SH-SY5Y (cell line): ENCODE results near the gene WIZ.

ENCODE experiments used
- GATA2 ChIP-seq: IDR thresholded peaks from 2 replicates; pipeline ENCODE4 v1.6.1; 2011; ENCODE audit warnings: mild to moderate bottlenecking, low read depth, low read length
- GATA3 ChIP-seq: IDR thresholded peaks from 2 replicates; pipeline ENCODE4 v1.6.1; 2011; ENCODE audit warnings: low read depth, mild to moderate bottlenecking, low read length, moderate library complexity

Gene WIZ

GRCh38 chr19:15453091-15453578 lies 3.4 kb upstream of the WIZ start:
- TF ChIP-seq GATA3 (no peak), GATA2 (no peak)

DNA sequence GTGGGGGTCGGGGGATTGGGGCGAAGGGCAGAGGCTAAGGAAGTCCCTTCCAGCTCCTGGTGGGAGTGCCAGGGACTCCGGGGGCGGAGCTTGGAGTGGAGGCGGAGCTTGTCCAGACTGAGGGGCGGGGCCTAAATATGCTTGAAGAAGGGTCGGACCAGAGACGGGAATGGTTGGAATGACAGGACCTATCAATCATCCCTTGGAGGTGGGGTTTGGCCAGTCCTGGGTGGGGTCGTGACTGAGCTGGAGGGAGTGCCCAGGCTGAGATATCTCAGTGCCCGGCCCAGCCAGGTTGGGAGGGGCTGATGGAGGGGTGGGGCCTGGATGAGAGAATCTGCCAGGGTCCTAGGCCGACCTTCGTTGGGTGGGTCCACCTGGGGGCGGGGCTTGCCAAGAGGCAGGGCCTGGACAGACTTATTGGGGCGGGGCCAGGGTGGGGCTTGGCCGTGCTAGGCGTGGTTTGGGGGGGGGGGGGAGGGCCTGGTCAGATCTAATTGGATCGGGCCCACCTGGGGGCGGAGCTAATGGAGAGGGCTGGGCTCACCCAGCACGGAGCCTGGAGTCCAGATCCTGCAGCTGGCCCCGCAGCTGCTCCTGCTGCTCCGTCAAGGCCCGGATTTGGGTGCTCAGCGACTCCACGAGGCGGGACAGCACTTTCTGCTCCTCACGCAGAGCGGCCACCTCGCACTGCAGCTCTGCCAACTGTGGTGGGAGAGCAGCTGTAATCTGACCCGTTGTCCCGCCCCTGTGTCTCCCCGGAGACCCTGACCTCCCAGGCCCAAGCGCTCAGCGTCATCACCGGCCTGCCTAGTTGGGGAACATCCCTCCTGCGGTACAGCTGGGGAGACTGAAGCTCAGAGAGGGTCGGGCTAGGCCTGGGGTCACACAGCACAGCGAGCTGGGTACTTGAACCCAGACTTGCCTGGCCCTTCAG lies 2.6 kb upstream of the WIZ start:
- TF ChIP-seq GATA3 (no peak), GATA2 (no peak)

- no peak for TF ChIP-seq GATA3
- TF ChIP-seq GATA2, result no peak
Measured at GRCh38 chr19:15450528-15450890, 753 bp upstream of the WIZ start.

GRCh38 chr19:15448778-15449619 lies 757 bp downstream of the WIZ start:
- TF ChIP-seq GATA3 (no peak), GATA2 (no peak)

- TF ChIP-seq GATA3, result no peak
- TF ChIP-seq GATA2, result no peak
Measured at GRCh38 chr19:15448044-15448777, 1.5 kb downstream of the WIZ start.

DNA sequence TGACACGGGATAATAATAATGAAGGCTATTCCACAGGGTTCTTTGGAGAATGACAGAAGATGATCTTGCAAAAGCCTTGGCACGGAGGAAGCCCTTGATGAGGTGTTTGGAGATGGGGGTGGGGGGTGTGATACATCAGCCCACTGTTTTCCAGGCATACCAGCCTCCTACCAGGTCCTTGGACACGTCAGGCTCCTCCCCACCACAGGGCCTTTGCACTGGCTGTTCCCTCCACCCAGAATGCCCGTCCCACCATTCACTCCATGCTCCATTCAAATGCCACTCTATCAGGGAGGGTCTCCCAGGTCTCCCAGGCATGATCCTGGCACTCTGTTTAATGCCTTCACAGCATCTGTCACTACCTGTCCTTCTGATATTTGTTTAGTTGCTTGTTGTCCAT lies 2.7 kb downstream of the WIZ start:
- TF ChIP-seq GATA2 (no peak), GATA3 (no peak)

DNA sequence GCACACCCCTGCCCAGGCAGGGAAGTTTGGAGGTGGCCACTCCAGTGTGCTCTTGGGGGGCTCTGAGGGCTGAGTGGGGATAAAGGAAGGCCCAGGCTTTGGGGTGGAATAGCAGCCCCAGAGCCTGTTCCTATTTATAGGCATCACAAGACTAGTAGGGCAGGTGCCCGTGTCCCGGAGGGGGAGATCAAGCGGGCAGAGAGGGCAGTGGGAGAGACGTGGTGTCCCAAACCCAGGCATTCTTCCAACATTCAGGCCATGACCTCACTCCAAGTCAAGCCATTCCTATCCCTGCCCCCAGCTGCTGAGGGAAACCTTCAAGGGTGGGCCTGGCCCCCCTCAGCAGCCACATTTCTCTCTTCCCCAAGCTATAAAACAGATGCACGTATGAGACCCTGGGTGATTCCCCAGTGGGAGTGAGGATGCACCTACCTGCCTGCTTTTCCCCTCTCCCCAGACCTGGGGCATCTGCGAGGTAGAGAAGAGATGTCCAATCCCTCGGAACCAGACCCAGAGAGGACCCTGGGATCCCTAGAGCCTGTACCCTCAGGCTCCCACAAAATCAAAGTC lies 3.9 kb downstream of the WIZ start:
- TF ChIP-seq GATA2 (no peak), GATA3 (no peak)

- TF ChIP-seq GATA2, result no peak
- no peak for TF ChIP-seq GATA3
Measured at GRCh38 chr19:15445227-15445605, 4.5 kb downstream of the WIZ start.

DNA sequence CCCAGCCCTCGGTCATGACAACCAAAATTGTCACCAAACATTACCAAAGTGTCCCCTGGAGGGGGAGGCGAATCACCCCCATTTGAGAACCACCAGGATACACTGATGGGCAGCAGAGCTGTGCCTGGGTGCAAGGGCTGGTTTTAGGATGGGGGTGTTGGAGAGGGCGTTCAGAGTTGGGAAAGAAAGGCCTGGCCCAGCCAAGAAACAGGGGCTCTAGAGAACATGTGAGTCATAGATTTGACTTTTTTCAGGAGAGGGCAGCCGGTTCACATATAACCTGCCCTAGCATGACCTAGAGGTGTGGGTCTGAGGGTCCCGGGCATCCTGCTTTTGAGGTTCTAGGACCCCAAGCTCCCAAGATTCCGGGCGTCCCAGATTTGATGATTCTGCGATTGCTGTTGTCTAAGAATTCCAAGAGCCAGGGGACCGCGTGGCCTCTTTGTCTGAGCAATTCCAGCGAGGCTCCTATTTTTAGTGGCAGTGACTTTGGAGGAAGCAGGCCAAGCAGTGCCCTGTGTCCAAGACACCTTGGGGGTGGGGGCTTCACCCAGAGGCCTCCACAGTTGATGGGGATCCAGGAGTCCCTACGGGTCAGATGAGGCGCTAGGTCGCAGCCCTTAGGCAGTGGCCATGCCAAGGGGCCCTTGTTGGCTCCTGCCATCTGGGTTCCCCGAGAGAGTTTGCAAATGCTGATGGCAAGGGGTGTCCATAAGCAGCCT lies 5.1 kb downstream of the WIZ start:
- no peak for TF ChIP-seq GATA2
- TF ChIP-seq GATA3, result no peak

DNA sequence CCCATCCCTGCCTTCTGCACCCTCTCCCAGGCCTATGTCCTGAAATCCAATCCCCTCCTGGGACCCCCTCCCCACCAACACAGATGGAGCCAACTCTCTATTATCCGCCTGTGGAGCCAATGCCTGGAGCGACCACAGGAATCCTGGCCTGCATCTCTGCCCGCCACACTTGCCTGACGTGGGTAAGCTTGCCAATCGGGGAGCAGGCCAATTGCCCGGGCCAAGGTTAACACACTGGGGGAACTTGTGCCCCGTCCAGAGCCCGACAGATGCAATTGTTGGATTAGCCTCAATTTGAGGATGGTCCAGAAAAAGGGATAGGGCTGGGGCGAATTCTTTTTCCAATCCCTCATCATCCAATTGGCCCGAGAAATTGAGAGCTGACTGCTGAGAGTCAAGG lies 5.9 kb downstream of the WIZ start:
- no peak for TF ChIP-seq GATA3
- no peak for TF ChIP-seq GATA2

- TF ChIP-seq GATA3 (no peak), GATA2 (no peak)
Measured at GRCh38 chr19:15443325-15443724, 6.4 kb downstream of the WIZ start.

- TF ChIP-seq GATA2, result no peak
- no peak for TF ChIP-seq GATA3
Measured at GRCh38 chr19:15442142-15442920, 7.4 kb downstream of the WIZ start.
